Chondrocyte (in vitro differentiated cells): ENCODE measurements around the gene PSMG4. TPM values are rescaled to one million over a fixed set of nuclear protein-coding genes. Genes with fewer than 3 reads are reported as not detected.

ENCODE experiments used
- DNase-seq: peaks from one replicate; pipeline ENCODE4 v3.0.0; 2021; ENCODE audit warnings: mixed read lengths, low spot score
- H3K27ac Mint-ChIP-seq: one replicate; pipeline ENCODE4 v1.8.0; 2021; ENCODE audit warnings: mild to moderate bottlenecking, moderate library complexity, mixed read lengths; ENCODE audit not compliant: unreplicated experiment
- H3K27me3 Mint-ChIP-seq: 2 replicates; pipeline ENCODE4 v1.8.0; 2021; ENCODE audit warnings: low read depth, mixed read lengths
- H3K36me3 Mint-ChIP-seq: 2 replicates; pipeline ENCODE4 v1.8.0; 2021; ENCODE audit warnings: low read depth, mixed read lengths
- H3K4me1 Mint-ChIP-seq: 2 replicates; pipeline ENCODE4 v1.8.0; 2021; ENCODE audit warnings: low read depth, mild to moderate bottlenecking, mixed read lengths
- H3K4me3 Mint-ChIP-seq: one replicate; pipeline ENCODE4 v1.8.0; 2021; ENCODE audit warnings: mild to moderate bottlenecking, moderate library complexity, mixed read lengths; ENCODE audit not compliant: unreplicated experiment
- H3K9me3 Mint-ChIP-seq: 2 replicates; pipeline ENCODE4 v1.8.0; 2021; ENCODE audit warnings: low read depth, mixed read lengths
- CTCF ChIP-seq: fragments of 200-600 bp; sonication (generic); IDR thresholded peaks from 2 replicates; pipeline ENCODE4 v1.5.0; 2021; ENCODE audit warnings: antibody characterized with exemption, mild to moderate bottlenecking, moderate library complexity
- total RNA-seq: library from RNA; stranded (reverse); gene quantifications from 3 replicates; pipeline ENCODE4 v1.2.1, GENCODE V29; 2021

The PSMG4 gene
- total RNA-seq, 1 donor from 2014 or later, result 16.2 TPM

- no peak for TF ChIP-seq CTCF
- Mint-ChIP-seq H3K36me3 (peaks cover 21% of the 10 kb centered on the region), H3K9me3 (no peaks in the 10 kb centered on the region), H3K4me3 (no peak overlapping the region), H3K27me3 (no peaks in the 10 kb centered on the region), H3K27ac (no peak overlapping the region), H3K4me1 (peaks cover 33% of the 10 kb centered on the region)
- peak; percentile 58 for DNase-seq
Observed at GRCh38 chr6:3285049-3285639, 26.4 kb downstream of the PSMG4 start.

- peaks cover 21% of the 10 kb centered on the region for H3K36me3 Mint-ChIP-seq
- H3K27me3 Mint-ChIP-seq, result no peaks in the 10 kb centered on the region
- no peak overlapping the region for H3K4me3 Mint-ChIP-seq
- H3K9me3 Mint-ChIP-seq, result no peaks in the 10 kb centered on the region
- H3K27ac Mint-ChIP-seq, result no peak overlapping the region
- peak; percentile 63 for DNase-seq
- peaks cover 29% of the 10 kb centered on the region for H3K4me1 Mint-ChIP-seq
- no peak for TF ChIP-seq CTCF
Observed at GRCh38 chr6:3285732-3286131, 27.0 kb downstream of the PSMG4 start.

- Mint-ChIP-seq H3K9me3 (no peaks in the 10 kb centered on the region), H3K36me3 (peaks cover 19% of the 10 kb centered on the region), H3K4me3 (no peak overlapping the region), H3K4me1 (peaks cover 19% of the 10 kb centered on the region), H3K27ac (no peak overlapping the region), H3K27me3 (no peaks in the 10 kb centered on the region)
- TF ChIP-seq CTCF, result no peak
- peak; percentile 59 for DNase-seq
Observed at GRCh38 chr6:3286641-3287171, 28.0 kb downstream of the PSMG4 start.

- peak; percentile 52 for DNase-seq
- TF ChIP-seq CTCF, result no peak
- H3K4me1 Mint-ChIP-seq, result peaks cover 13% of the 10 kb centered on the region
Observed at GRCh38 chr6:3287308-3287707, 28.6 kb downstream of the PSMG4 start.

GRCh38 chr6:3287976-3288707 is 29.4 kb downstream of the PSMG4 start:
- Mint-ChIP-seq H3K36me3 (peaks cover 21% of the 10 kb centered on the region), H3K27ac (no peak overlapping the region), H3K4me1 (peaks cover 9% of the 10 kb centered on the region), H3K9me3 (no peaks in the 10 kb centered on the region), H3K27me3 (no peaks in the 10 kb centered on the region), H3K4me3 (no peak overlapping the region)
- no peak for TF ChIP-seq CTCF
- peak; percentile 56 for DNase-seq

More at GRCh38 chr6:3287308-3287707, 28.6 kb downstream of the PSMG4 start:
- no peaks in the 10 kb centered on the region for H3K9me3 Mint-ChIP-seq
- H3K36me3 Mint-ChIP-seq, result peaks cover 21% of the 10 kb centered on the region
- no peaks in the 10 kb centered on the region for H3K27me3 Mint-ChIP-seq
- H3K4me3 Mint-ChIP-seq, result no peak overlapping the region
- no peak overlapping the region for H3K27ac Mint-ChIP-seq
